Endothelial cell of umbilical vein (primary cell): ENCODE measurements around the gene SST.

Experiments used
- JUN ChIP-seq: IDR thresholded peaks from 2 replicates; pipeline ENCODE4 v1.6.1; 2011; ENCODE audit warnings: borderline replicate concordance, low read depth; ENCODE audit not compliant: insufficient read length, insufficient read depth
- TF ChIP-seq, protein P1 (sequence below), 2 donors: IDR thresholded peaks; 1 replicate in 1 of 2; 2 replicates in 1 of 2; pipeline ENCODE4 v1.5.1; 2011; ENCODE audit warnings: low read length in 2 of 2, mild to moderate bottlenecking in 2 of 2, moderate library complexity in 2 of 2, control low read depth in 1 of 2, inconsistent platforms in 1 of 2, low read depth in 1 of 2; ENCODE audit not compliant: insufficient read depth in 1 of 2; ENCODE audit errors: extremely low read depth in 1 of 2

DNA sequence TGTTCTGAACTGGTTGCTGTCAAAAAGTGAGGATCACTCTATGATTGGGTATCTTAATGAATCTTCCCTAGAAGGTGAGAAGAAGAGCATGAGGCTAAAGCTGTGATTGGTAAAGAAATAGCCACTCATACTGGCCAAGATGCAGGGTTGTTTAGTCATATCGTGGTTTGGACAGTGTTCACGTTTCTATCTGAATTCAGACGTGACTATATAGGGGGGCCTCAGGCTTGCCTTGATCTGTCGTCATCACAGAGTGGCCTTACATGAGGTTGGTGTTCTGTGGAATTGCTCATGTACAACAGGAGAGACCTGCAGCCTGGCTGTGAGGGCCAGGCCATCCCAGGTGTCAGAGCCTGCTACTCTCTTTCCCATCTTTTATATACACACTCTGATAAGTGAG is 19.8 kb upstream of the SST start:
- TF ChIP-seq, protein P1, sequence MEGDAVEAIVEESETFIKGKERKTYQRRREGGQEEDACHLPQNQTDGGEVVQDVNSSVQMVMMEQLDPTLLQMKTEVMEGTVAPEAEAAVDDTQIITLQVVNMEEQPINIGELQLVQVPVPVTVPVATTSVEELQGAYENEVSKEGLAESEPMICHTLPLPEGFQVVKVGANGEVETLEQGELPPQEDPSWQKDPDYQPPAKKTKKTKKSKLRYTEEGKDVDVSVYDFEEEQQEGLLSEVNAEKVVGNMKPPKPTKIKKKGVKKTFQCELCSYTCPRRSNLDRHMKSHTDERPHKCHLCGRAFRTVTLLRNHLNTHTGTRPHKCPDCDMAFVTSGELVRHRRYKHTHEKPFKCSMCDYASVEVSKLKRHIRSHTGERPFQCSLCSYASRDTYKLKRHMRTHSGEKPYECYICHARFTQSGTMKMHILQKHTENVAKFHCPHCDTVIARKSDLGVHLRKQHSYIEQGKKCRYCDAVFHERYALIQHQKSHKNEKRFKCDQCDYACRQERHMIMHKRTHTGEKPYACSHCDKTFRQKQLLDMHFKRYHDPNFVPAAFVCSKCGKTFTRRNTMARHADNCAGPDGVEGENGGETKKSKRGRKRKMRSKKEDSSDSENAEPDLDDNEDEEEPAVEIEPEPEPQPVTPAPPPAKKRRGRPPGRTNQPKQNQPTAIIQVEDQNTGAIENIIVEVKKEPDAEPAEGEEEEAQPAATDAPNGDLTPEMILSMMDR (IDR thresholded peaks at IDR 0.05; ENCODE audit: extremely low read depth in 1 of 2, insufficient read depth in 1 of 2, low read depth in 1 of 2, low read length in 2 of 2), result no peak
- TF ChIP-seq JUN, result no peak
